ENCODE measurements around the gene EHMT2.

The EHMT2 gene

GRCh38 chr6:31878726-31879125, 18.8 kb downstream of the EHMT2 start, which contains the start of gene SLC44A4:
Gene SLC44A4, minus strand, starts transcription at chr6:31878997. Its CDS starts 17 bp downstream, at chr6:31878980.
- no peak for TF ChIP-seq ZFX (IDR thresholded peaks at IDR 0.05)
- H3K27ac ChIP-seq = peak within 1 kb of the TSS; percentile 86

DNA sequence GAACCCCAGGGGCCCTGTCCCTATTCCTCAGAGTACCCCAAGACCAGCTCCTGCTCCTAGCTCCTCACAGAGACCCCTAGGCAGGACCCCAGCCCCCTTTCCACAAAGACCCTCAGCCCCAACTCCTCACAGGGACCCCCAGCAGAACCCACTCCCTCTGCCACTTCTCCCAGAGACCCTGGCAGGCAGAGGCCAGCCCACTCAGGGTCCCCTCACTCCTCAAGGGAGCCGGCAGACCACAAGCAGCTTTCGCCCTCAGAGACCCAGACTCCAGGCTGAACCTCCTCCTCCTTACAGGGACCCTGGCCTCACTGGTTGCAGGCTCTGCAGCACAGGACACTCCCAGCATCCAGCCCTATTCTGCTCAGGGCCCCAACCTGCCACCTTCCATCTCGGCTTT, 19.3 kb downstream of the EHMT2 start:
- H3K27ac ChIP-seq = peak overlapping the region; percentile 86
- no peak for TF ChIP-seq ZFX (IDR thresholded peaks at IDR 0.05)
- TF ChIP-seq CTCF (conservative IDR thresholded peaks at IDR 0.05) = no peak

GRCh38 chr6:31877651-31878161, 19.8 kb downstream of the EHMT2 start:
- TF ChIP-seq ZFX (IDR thresholded peaks at IDR 0.05) = no peak
- TF ChIP-seq CTCF (conservative IDR thresholded peaks at IDR 0.05) = no peak
- H3K27ac ChIP-seq = peak overlapping the region; percentile 86

DNA sequence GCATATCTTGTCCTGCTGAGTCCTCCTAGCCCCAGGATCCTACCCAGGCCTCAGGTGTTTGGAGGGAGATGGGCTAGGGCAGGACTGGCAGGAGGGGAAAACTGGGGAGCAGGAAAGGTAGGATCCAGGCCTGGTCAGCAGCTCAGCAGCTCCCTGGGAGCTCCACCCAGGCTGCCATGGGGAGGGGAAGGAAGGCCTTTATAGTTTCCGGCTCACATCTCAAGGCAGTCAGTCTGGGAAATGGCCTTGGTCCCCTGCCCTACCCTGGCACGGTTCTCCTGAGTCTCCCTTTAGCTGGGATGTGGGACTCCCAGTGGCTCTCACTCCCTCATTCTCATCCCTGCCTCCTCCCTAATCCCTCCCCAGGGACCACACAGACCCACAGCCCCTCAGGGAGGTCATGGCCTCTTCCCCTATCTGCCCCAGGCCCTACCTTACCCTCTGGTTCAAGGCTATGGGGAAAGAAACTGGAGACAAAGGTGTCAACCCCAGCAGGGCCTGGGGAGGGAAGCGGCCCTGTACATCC, 20.3 kb downstream of the EHMT2 start:
- TF ChIP-seq ZFX (IDR thresholded peaks at IDR 0.05) (peak; percentile 56; the same call in 1 of the 2 replicates), CTCF (conservative IDR thresholded peaks at IDR 0.05) (no peak)
- peak overlapping the region; percentile 86 for H3K27ac ChIP-seq

DNA sequence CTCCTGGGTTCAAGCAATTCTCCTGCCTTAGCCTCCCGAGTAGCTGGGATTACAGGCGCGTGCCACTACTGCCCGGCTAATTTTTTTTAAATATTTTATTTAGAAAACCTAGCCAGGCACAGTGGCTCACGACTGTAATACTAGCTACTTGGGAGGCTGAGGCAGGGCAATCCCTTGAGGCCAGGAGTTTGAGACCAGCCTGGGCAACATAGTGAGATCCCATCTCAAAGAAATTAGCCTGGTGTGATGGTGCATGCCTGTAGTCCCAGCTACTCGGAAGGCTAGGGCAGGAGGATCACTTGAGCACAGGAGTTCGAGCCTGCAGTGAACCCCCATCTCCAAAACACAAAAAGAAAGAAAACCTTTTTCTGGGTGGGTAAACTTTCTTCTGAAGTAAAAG, 21.1 kb downstream of the EHMT2 start:
- TF ChIP-seq ZFX (IDR thresholded peaks at IDR 0.05) (no peak), CTCF (conservative IDR thresholded peaks at IDR 0.05) (no peak)

GRCh38 chr6:31875877-31876276, 21.6 kb downstream of the EHMT2 start:
- peak overlapping the region; percentile 86 for H3K27ac ChIP-seq
- TF ChIP-seq ZFX (IDR thresholded peaks at IDR 0.05) (no peak), CTCF (conservative IDR thresholded peaks at IDR 0.05) (no peak)

More for the DNA sequence above, 21.1 kb downstream of the EHMT2 start:
- H3K27ac ChIP-seq = peak overlapping the region; percentile 86

- TF ChIP-seq CTCF (conservative IDR thresholded peaks at IDR 0.05) (no peak), ZFX (IDR thresholded peaks at IDR 0.05) (no peak)
- peak overlapping the region; percentile 86 for H3K27ac ChIP-seq
These were observed 22.5 kb downstream of the EHMT2 start for GRCh38 chr6:31874836-31875572.

All from C4-2B (cell line).